ENCODE data around the gene PARD3. TPM values are rescaled to one million over a fixed set of nuclear protein-coding genes. Genes with fewer than 3 reads are reported as not detected.

Gene PARD3
- total RNA-seq, 2 experiments from 2014 or later, result 0.15 to 0.18 TPM

DNA sequence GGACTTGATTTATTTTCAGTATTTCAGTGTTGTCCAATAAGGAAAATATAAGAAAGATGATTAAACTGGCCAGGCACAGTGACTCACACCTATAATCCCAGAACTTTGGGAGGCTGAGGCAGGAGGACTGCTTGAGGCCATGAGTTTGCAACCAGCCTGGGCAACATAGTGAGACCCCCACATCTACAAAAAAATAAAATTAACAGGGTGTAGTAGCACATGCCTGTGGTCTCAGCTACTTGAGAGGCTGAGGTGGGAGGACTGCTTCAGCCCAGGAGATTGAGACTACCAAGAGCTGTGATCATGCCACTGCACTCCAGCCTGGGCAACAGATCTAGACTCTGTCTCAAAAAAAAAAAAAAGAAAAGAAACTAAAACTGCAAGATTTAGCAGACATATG, 138.0 kb downstream of the PARD3 start:
- Mint-ChIP-seq H3K27ac (no peak overlapping the region), H3K27me3 (peaks cover 3% of the 10 kb centered on the region), H3K4me3 (no peak overlapping the region), H3K36me3 (ENCODE audit: low read depth) (no peaks in the 10 kb centered on the region), H3K9me3 (no peaks in the 10 kb centered on the region), H3K4me1 (no peaks in the 10 kb centered on the region)
- ChIA-PET CTCF (no interaction called here), POLR2A (no interaction called here)
- DNase-seq, result no peak

DNA sequence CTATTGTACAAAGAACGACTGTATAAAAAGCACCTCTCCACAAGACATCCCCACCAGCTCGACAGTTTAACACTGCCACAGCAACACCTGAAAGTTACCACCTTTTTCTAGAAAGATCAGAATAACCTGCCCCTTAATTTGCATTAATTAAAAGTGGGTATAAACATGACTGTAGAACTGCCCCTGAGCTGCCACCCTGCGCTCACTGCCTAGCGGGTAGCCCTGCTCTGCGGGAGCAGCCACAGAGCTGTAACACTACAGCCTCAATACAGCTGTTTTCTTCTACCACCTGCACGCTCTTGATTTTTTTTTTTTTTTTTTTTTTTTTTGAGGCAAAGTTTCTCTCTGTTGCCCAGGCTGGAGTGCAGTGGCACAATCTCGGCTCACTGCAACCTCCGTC, 140.9 kb downstream of the PARD3 start:
- POLR2A ChIA-PET, result no interaction called here
- H3K27ac Mint-ChIP-seq, result no peak overlapping the region
- CTCF ChIA-PET, result no interaction called here
- no peaks in the 10 kb centered on the region for H3K4me1 Mint-ChIP-seq
- H3K27me3 Mint-ChIP-seq, result peaks cover 10% of the 10 kb centered on the region
- DNase-seq, result no peak
- no peaks in the 10 kb centered on the region for H3K9me3 Mint-ChIP-seq
- H3K4me3 Mint-ChIP-seq, result no peak overlapping the region
- no peaks in the 10 kb centered on the region for H3K36me3 Mint-ChIP-seq (ENCODE audit: low read depth)

DNA sequence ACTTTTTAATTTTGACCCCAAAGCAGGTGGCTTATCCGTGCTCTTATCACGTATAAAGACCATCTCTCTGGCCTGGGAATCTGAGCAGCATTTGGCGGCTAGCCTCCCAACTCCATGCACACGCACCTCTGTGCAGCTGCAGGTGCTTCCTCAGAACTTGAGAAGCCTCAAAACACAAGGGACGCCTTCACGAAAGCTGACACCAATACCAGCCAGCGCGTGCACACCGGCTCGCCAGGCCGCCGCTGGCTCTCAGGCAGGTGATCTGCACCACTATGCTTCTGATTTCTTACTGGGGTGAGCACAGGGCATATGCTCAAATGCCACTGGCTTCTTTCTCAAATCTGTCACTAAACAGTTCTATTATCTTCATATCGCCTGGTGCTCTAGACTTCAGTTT, 145.0 kb downstream of the PARD3 start:
- no peak overlapping the region for H3K4me3 Mint-ChIP-seq
- H3K36me3 Mint-ChIP-seq (ENCODE audit: low read depth), result no peaks in the 10 kb centered on the region
- no peaks in the 10 kb centered on the region for H3K9me3 Mint-ChIP-seq
- POLR2A ChIA-PET, result no interaction called here
- no peak for DNase-seq
- H3K27ac Mint-ChIP-seq, result no peak overlapping the region
- CTCF ChIA-PET, result no interaction called here
- H3K4me1 Mint-ChIP-seq, result no peaks in the 10 kb centered on the region
- peaks cover 18% of the 10 kb centered on the region for H3K27me3 Mint-ChIP-seq

DNA sequence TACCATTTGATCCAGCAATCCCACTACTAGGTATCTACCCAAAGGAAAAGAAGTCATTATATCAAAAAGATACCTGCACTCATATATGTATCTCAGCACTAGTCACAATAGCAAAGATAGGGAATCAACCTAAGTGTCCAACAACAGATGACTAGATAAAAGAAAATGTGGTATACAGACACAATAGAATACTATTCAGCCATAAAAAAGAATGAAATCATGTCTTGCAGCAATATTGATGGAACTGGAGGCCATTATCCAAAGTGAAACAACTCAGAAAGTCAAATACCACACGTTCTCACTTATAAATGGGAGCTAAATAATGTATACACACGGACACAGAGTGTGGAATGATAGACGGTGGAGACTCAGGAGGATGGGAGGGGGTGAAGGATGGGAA, 146.0 kb downstream of the PARD3 start:
- no peaks in the 10 kb centered on the region for H3K4me1 Mint-ChIP-seq
- CTCF ChIA-PET, result no interaction called here
- no peak for DNase-seq
- H3K9me3 Mint-ChIP-seq, result no peaks in the 10 kb centered on the region
- no peak overlapping the region for H3K27ac Mint-ChIP-seq
- H3K36me3 Mint-ChIP-seq (ENCODE audit: low read depth), result no peaks in the 10 kb centered on the region
- POLR2A ChIA-PET, result no interaction called here
- H3K4me3 Mint-ChIP-seq, result no peak overlapping the region
- H3K27me3 Mint-ChIP-seq, result peaks cover 18% of the 10 kb centered on the region

GRCh38 chr10:34667177-34667576, 147.9 kb downstream of the PARD3 start:
- CTCF ChIA-PET, result interaction anchor here (2.2 kb wide), 1 partner anchor 29 kb away, joined by 6 read pairs; no protein-coding TSS in a partner anchor
- no peak for DNase-seq
- Mint-ChIP-seq H3K36me3 (ENCODE audit: low read depth) (no peaks in the 10 kb centered on the region), H3K9me3 (no peaks in the 10 kb centered on the region), H3K27me3 (peaks cover 15% of the 10 kb centered on the region), H3K4me1 (no peaks in the 10 kb centered on the region), H3K4me3 (no peak overlapping the region), H3K27ac (no peak overlapping the region)
- POLR2A ChIA-PET, result no interaction called here

GRCh38 chr10:34666008-34666704, 148.9 kb downstream of the PARD3 start:
- POLR2A ChIA-PET, result no interaction called here
- CTCF ChIA-PET, result interaction anchor here (0.6 to 1.6 kb wide), 3 partner anchors 11 to 23 kb away, joined by 3 to 6 read pairs (median 3); no protein-coding TSS in a partner anchor
- Mint-ChIP-seq H3K27me3 (peaks cover 12% of the 10 kb centered on the region), H3K9me3 (no peaks in the 10 kb centered on the region), H3K27ac (no peak overlapping the region), H3K4me1 (no peaks in the 10 kb centered on the region), H3K36me3 (ENCODE audit: low read depth) (no peaks in the 10 kb centered on the region), H3K4me3 (no peak overlapping the region)
- no peak for DNase-seq

DNA sequence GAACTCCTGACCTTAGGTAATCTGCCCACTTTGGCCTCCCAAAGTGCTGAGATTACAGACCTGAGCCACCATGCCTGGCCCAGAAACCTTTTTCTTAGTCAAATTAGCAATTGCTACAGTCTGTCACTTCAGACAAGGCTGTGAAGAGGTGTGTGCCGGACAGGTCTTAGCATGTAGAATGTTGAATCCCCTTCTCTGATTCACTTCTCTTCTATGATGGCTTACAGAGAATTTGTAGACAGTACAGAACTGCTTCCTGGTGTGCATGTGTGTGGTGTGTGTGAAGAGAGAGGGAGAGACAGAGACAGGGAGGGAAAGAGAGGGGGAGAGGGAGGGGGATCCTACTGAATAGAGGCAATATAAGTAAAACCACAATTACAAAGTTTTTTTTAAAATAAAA, 150.4 kb downstream of the PARD3 start:
- Mint-ChIP-seq H3K36me3 (ENCODE audit: low read depth) (no peaks in the 10 kb centered on the region), H3K4me1 (no peaks in the 10 kb centered on the region), H3K9me3 (no peaks in the 10 kb centered on the region), H3K27ac (no peak overlapping the region), H3K4me3 (no peak overlapping the region), H3K27me3 (peaks cover 10% of the 10 kb centered on the region)
- no peak for DNase-seq
- ChIA-PET POLR2A (no interaction called here), CTCF (interaction anchor here (1.6 kb wide), 1 partner anchor 10 kb away, joined by 6 read pairs; no protein-coding TSS in a partner anchor)

- ChIA-PET POLR2A (no interaction called here), CTCF (no interaction called here)
- H3K36me3 Mint-ChIP-seq (ENCODE audit: low read depth), result no peaks in the 10 kb centered on the region
- H3K4me1 Mint-ChIP-seq, result no peaks in the 10 kb centered on the region
- H3K9me3 Mint-ChIP-seq, result no peaks in the 10 kb centered on the region
- H3K27ac Mint-ChIP-seq, result no peak overlapping the region
- H3K27me3 Mint-ChIP-seq, result peaks cover 2% of the 10 kb centered on the region
- no peak for DNase-seq
- H3K4me3 Mint-ChIP-seq, result no peak overlapping the region
These were observed 153.5 kb downstream of the PARD3 start for GRCh38 chr10:34661580-34661979.

GRCh38 chr10:34658934-34659333, 156.2 kb downstream of the PARD3 start:
- no peaks in the 10 kb centered on the region for H3K36me3 Mint-ChIP-seq (ENCODE audit: low read depth)
- no peak overlapping the region for H3K27ac Mint-ChIP-seq
- H3K4me3 Mint-ChIP-seq, result no peak overlapping the region
- ChIA-PET POLR2A (no interaction called here), CTCF (no interaction called here)
- no peak for DNase-seq
- H3K4me1 Mint-ChIP-seq, result no peaks in the 10 kb centered on the region
- peaks cover 8% of the 10 kb centered on the region for H3K27me3 Mint-ChIP-seq
- H3K9me3 Mint-ChIP-seq, result no peaks in the 10 kb centered on the region

DNA sequence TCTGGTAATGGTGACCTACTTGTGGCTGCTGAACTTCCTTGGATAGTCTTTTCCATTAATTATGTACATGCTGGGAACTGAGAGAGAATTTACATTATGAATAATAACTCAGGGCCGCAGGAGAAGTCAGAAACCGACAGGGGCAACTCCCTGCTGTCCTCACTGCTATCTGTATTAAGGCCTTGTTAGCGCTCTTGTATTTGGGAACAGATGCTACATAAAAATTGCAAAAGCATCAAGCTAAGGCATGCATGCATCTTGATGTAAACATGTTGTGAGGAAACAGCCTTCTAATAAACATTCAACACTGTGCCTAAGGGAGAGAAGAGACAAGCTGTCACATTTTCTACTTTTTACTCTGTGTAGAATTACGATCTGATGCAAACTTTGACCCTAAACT, 158.4 kb downstream of the PARD3 start:
- ChIA-PET POLR2A (no interaction called here), CTCF (interaction anchor here (1.4 kb wide), 1 partner anchor 561 kb away, joined by 3 read pairs; no protein-coding TSS in a partner anchor)
- H3K9me3 Mint-ChIP-seq, result no peaks in the 10 kb centered on the region
- H3K4me3 Mint-ChIP-seq, result no peak overlapping the region
- H3K27ac Mint-ChIP-seq, result no peak overlapping the region
- H3K4me1 Mint-ChIP-seq, result no peaks in the 10 kb centered on the region
- H3K36me3 Mint-ChIP-seq (ENCODE audit: low read depth), result no peaks in the 10 kb centered on the region
- no peak for DNase-seq
- H3K27me3 Mint-ChIP-seq, result peaks cover 8% of the 10 kb centered on the region

DNA sequence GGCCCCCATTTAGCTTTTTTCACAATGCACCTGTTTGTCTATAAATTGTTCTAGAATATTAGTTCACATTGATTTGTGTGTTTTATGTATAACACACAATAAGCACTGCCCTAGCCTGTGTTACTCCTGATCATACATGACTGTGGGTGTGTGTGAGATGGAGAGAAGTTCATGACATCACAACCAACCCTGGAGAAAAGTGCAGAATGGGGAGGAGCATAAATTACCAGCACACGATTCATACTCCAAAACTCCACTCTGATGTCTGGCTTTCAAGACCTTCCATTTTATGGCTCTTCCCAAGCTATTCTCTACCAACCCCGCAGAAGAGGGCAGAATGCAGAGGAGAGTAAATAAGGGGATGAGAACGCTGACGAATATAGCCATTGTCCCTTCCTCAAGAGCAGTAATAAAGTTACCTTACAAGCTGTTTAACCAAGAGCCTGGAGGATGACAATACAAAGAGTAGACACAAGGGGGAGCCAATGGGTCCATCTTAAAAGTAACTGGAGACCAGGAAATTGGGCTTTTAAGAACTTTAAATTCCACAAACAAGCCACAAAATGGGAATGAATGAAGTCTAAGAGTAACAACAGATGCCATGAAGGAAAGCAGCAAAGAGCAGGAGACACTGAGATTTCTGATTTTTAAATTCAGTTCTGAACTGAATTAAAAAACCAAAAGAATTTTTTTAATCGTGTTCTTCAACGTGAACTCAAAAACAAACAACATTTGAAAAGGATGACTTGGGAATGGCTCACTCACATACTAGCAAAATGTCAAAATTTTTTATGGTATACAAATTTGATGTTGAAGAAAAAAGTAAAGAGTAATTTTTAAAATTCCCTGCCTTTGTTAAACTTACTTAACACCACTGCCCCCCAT, 159.6 kb downstream of the PARD3 start:
- no peaks in the 10 kb centered on the region for H3K4me1 Mint-ChIP-seq
- ChIA-PET CTCF (interaction anchor here (0.5 to 1.4 kb wide), 7 partner anchors 9 to 1346 kb away, joined by 3 to 6 read pairs (median 4); no protein-coding TSS in a partner anchor), POLR2A (no interaction called here)
- H3K9me3 Mint-ChIP-seq, result no peaks in the 10 kb centered on the region
- H3K4me3 Mint-ChIP-seq, result no peak overlapping the region
- peaks cover 8% of the 10 kb centered on the region for H3K27me3 Mint-ChIP-seq
- H3K36me3 Mint-ChIP-seq (ENCODE audit: low read depth), result no peaks in the 10 kb centered on the region
- DNase-seq, result no peak
- H3K27ac Mint-ChIP-seq, result no peak overlapping the region

DNA sequence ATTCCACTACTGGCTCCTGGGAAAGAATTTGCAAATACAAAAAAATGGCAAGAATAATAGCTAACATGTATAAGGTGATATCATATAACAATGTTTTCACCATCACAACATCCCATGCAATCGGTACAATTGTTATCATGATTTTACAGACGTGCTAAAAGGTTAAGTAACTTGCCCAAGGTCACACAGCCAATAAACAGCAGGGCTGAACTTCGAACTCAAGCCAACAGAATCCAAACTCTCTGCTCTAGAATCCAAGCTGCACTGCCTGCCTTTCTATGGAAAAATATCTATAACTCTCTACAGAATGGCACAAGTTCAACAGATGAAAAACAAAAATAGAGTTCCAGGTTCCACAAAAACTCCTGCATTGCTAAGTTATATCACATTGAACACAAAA, 160.9 kb downstream of the PARD3 start:
- no peaks in the 10 kb centered on the region for H3K4me1 Mint-ChIP-seq
- H3K27ac Mint-ChIP-seq, result no peak overlapping the region
- peaks cover 5% of the 10 kb centered on the region for H3K27me3 Mint-ChIP-seq
- H3K9me3 Mint-ChIP-seq, result no peaks in the 10 kb centered on the region
- ChIA-PET POLR2A (no interaction called here), CTCF (interaction anchor here (1.1 kb wide), 1 partner anchor 11 kb away, joined by 6 read pairs; no protein-coding TSS in a partner anchor)
- H3K4me3 Mint-ChIP-seq, result no peak overlapping the region
- H3K36me3 Mint-ChIP-seq (ENCODE audit: low read depth), result no peaks in the 10 kb centered on the region
- no peak for DNase-seq

- no peaks in the 10 kb centered on the region for H3K4me1 Mint-ChIP-seq
- H3K27ac Mint-ChIP-seq, result no peak overlapping the region
- DNase-seq, result no peak
- POLR2A ChIA-PET, result no interaction called here
- no peak overlapping the region for H3K4me3 Mint-ChIP-seq
- CTCF ChIA-PET, result no interaction called here
- peaks cover 5% of the 10 kb centered on the region for H3K27me3 Mint-ChIP-seq
- H3K36me3 Mint-ChIP-seq (ENCODE audit: low read depth), result no peaks in the 10 kb centered on the region
- H3K9me3 Mint-ChIP-seq, result no peaks in the 10 kb centered on the region
These were observed 161.6 kb downstream of the PARD3 start for GRCh38 chr10:34653530-34653929.

Data from activated CD4-positive, alpha-beta memory T cell treated with anti-CD3 and anti-CD28 coated beads, Interleukin-2, amount 10 ng/mL, durations not matched to agents 7 days and 5 days (primary cell).